PC-9 (cell line): Measurements from ENCODE around the gene TSPAN32.

Source experiments
- CTCF ChIP-seq: fragments of 200-600 bp; sonication (generic); conservative IDR thresholded peaks from 2 replicates; pipeline ENCODE4 v1.6.1; 2017; ENCODE audit warnings: mixed run types, antibody characterized with exemption, mild to moderate bottlenecking, moderate library complexity
- EZH2 ChIP-seq: fragments of 200-600 bp; sonication (generic); IDR thresholded peaks from 2 replicates; pipeline ENCODE4 v1.8.0; 2017; ENCODE audit warnings: antibody characterized with exemption, low read depth

GRCh38 chr11:2276280-2277007 is 25.4 kb upstream of the TSPAN32 start:
- TF ChIP-seq CTCF = no peak
- no peak for TF ChIP-seq EZH2
